Stimulated activated CD4-positive, alpha-beta T cell treated with anti-CD3 and anti-CD28 coated beads, Interleukin-1b, Interleukin-23, amount 100 ng/mL, for 4 hours (primary cell): Measurements from ENCODE around the gene TENM4.

Experiments
- DNase-seq, 2 donors: peaks; one replicate each; pipeline ENCODE4 v3.0.0-alpha.2; 2020; ENCODE audit warnings: low read depth in 2 of 2

The TENM4 gene

GRCh38 chr11:78708388-78708787 lies 732.4 kb downstream of the TENM4 start:
- DNase-seq, result no peak

DNA sequence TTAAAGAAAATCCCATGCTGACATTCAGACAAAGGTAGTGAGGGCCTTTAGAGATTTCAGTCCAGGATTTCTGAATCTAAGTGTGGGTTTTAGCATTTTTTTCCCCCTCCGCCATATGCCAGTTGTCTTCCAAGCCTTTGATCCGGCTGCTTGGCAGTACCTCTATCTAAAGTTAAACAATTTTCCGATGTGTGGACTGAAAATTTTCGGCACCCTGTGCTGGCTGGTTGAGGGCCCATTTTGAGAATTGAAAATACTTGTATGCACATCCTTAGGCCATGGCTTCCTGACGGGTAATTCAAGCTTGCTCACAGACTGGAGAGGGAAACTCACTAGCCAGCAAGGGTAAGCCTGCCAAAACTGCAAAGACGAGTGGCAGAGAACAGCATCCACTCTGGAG lies 734.3 kb downstream of the TENM4 start:
- DNase-seq, result no peak

DNA sequence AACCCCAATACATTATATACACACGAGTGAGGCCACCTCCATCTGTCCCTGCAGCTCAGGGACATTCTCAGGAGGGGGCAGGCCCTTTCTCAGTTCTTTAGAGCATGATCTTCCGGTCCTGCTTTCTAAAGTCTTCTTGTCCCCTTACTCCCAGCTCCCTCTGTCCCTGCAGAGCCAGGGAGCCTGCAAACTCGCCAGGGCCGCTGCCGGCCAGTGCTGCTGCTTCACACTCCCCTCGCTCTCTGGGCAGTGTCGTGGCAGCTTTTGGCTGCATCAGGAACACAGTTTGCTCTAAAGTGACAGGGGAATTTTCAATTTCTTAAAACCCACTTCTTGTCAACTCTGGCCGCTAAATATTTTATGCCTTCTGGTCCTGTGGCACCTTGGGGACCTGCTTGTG lies 736.0 kb downstream of the TENM4 start:
- DNase-seq, result no peak

DNA sequence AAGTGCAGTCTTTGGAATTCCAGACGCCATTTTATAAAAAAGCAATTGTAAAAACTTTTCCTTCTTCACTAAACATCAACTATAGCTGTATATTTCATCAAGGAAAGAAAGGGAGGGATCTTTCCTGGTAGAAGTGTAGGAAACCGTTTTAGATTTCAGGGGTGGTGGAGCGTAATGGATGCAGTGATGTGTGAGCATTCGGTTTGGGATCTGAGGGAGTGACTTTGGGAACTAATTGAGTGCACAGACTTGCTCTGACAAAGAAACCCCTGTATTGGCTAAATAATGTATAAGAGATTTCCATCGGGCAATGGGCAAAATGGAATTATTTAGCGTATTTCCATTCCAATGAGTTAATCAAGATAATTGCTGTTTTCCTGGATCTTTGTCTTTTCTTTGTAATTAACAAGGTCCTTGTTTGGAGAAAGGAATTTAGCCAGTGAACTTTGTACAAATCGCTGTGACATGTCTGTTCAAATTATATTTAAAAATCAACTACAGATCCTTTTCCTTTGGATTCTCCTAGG lies 741.2 kb downstream of the TENM4 start:
- DNase-seq, result no peak

DNA sequence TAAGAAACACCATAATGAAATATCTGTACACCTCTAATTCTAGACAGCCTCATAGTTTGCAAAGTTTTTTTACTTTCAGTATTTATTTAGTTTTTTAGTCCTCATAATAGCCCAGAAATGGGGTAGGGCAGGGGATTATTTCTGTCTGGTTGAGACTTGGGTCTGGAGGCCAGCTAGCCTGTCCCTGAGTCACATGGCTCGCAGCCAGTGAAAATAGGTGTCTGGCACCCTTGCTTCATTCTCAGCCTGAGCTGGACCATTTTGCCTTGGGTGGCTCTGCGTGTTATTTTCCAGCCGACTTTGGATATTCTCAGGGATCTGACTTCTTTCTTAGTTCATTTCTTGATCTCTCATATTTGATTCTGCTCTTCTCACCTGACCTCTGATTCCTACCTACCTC lies 742.2 kb downstream of the TENM4 start:
- DNase-seq, result no peak

DNA sequence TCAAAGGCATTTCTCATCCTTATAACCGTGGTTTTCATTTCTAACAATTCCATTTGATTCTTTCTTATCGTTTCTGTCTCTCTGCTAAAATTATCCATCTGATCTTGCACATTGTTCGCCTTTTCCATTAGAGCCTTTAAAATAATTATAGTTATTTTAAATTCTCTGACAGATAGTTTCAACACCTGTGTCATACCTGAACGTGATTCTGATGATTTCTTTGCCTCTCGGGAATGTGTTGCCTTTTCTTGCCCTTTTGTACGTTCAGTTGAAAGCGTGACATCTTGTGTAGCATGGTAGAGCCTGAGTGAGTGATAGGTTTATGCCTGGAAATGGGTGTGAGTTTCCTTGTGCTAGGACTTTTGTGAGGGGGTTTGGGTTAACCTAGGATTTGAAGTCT lies 744.7 kb downstream of the TENM4 start:
- no peak for DNase-seq

GRCh38 chr11:78694152-78694551 lies 746.7 kb downstream of the TENM4 start:
- DNase-seq, result no peak

GRCh38 chr11:78691215-78691614 lies 749.6 kb downstream of the TENM4 start:
- DNase-seq, result no peak

DNA sequence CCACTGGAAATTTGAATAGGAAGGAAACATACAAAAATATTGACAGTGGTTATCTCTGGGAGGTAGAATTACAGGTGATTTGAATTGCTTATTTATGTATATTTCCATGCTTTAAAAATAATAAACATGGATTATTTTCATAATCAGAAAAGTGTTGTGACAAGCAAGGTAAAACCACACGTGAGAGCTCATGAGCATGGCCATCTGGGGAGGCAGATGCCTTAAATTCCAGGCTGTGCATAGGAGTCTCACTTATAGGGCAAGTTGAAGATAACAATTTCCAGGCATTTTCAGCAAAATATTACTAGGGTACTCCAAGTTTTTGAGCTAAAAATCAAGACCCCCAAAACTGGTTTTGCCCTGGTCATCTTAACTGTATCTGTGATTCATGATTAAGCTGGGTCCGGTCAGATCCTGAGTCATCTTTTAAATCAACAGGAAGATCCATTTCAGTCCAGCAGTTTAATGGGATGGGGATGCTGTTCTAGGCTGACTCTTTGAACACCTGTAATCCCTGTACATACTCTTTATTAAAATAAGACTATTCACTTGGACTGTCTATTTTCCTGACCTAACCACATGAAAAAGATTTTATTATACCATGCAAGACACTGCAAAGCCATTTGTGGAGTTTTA lies 750.4 kb downstream of the TENM4 start:
- no peak for DNase-seq

- DNase-seq, result no peak
Observed at GRCh38 chr11:78689585-78690153, 751.2 kb downstream of the TENM4 start.

DNA sequence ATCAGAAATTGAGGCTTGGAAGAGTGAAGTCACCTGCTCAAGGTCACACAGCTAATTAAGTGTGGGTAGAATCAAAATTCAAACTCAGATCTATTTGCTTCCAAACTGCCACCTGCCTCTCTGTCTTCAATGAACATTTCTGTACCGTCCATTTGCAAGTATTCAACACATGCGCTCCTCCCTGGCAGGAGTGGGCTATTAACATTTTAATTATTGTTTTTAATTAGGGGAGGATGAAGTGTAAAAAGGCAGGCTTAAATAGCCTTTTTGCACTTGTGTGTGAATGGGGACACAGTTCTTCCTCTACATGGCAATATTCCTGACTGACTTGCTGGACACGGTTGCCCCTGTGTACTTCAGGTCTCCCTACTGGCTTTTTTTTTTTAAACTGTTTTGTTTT lies 751.7 kb downstream of the TENM4 start:
- DNase-seq, result no peak

DNA sequence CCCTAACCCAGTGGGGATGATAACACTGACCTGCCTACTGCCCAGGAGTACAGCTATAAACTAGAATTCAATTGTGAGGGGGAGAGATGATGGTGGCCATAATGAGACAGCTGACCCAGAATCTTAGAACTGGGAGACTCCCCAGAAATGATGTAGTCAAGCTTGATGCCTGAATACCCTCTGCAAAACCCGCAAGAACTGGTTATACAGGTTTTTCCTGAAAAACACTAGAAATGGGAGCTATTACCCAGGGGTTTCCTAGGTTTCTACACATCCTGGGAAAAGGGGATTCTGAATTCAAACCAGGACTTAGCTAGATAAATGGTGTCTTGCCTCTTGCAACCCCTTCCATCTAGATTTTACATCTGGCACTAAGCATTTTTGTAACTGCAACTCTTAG lies 752.4 kb downstream of the TENM4 start:
- no peak for DNase-seq

- no peak for DNase-seq
Observed at GRCh38 chr11:78685156-78685555, 755.7 kb downstream of the TENM4 start.

DNA sequence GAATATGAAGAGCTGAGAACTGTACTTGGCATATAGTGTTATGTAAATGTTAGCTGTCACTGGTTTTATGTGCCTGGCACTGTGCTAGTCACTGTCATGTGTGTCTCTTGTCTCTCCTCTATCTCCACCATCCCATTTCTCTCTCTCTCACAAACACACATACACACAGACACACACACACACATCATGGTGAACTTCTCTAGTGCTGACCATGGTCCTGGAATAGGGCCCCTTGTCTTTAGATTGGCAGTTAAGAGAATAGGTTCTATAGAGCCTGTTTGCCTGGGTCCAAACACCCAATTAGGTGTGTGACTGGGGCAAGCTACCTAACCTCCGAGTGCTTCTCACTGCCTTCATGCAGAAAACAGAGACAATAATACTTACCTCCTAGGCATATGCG lies 756.5 kb downstream of the TENM4 start:
- DNase-seq, result no peak

- no peak for DNase-seq
Observed at GRCh38 chr11:78683774-78684173, 757.1 kb downstream of the TENM4 start.

DNA sequence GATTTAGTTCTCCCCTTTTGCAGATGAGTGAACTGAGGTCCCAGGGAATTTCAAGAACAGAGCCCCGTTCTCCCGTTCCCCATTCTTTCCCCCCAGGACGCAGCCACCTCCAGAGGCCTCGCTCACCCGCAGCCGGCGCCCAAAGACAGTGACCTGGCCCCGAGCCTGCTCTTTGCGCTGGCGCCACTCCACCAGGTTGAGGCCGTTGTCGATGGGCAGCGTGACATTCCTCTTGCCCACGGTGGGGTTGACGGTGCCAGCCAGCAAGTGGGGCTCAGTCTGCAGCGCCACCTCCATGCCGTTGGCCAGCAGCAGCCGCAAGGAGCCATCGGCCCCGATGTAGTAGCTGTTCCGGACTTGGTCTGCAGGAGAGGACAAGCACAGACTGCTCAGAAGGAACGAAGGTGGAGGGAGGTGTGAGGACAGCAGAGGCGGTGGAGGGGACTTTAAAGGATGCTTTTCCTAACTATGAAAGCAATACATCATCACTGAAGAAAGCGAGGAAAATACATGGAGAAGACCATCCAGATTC lies 764.7 kb downstream of the TENM4 start:
- no peak for DNase-seq

- no peak for DNase-seq
Observed at GRCh38 chr11:78672850-78673620, 767.8 kb downstream of the TENM4 start.

GRCh38 chr11:78669249-78669648 lies 771.6 kb downstream of the TENM4 start:
- DNase-seq, result no peak

- DNase-seq, result no peak
Observed at GRCh38 chr11:78667461-78667860, 773.4 kb downstream of the TENM4 start.

GRCh38 chr11:78666675-78667160 lies 774.1 kb downstream of the TENM4 start:
- no peak for DNase-seq

GRCh38 chr11:78664636-78665035 lies 776.2 kb downstream of the TENM4 start:
- no peak for DNase-seq

- no peak for DNase-seq
Observed at GRCh38 chr11:78662811-78663210, 778.0 kb downstream of the TENM4 start.

DNA sequence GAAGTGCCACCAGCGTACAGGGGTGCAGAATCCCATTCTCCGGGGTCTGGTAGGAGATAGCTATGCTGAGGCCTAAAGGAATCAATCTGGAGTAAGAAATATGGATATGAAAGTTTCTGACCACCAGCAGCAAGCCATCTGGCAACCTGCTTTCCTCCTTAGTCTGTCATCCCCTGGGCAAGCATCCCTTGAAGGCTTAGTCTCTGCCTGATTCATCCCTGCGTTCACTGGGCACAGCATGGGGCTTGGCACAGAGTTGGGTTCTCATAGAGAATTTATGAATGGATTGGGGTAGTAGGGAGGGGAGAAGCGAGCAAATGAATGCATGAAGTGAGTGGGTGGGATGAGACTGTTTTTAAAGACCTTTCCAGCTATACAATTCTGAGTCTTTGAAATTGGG lies 780.4 kb downstream of the TENM4 start:
- DNase-seq, result no peak
